ENCODE data around the gene KREMEN1.
"Not testable (repeated sequence)": the region's sequence is repeated elsewhere in the genome, so short reads cannot be mapped to it uniquely, and the experiment has no call there.

The KREMEN1 gene

DNA sequence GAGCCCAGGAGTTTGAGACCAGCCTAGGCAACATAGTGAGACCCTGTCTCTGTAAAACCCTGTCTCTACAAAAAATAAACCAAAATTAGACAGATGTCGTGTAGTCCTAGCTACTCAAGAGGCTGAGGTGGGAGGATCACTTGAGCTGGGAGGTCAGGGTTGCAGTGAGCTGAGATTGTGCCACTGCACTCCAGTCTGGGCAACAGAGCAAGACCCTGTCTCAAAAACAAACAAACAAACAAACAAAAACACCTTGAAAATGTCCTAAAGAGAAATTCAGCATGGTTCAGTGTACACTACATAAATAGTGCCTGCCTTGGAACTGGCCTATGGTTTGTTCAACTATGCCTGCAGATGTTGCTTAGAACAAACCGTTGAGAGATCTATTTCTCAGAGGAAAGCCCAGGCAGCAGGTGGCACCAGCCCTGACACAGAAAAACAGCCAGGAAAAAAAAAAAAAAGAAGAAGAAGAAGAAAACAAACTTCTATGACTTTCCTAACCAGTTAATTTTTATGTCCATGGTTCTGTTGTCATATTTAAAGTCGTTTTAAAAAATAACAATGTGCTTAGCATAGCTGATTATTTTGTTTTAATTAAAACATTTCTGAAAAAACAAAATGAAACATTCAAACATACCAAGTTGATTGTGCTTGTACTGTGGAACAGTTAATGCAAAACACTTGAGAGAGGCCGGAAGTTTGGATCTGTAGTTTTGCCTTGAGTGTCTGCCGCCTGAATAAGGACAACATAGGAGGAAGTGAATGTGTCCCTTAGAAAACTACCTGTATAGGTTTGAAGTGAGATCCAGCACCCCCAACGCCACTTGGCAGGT is 5.4 kb downstream of the KREMEN1 start:
- no peak for DNase-seq

- DNase-seq, result no peak
These were observed 6.0 kb downstream of the KREMEN1 start for GRCh38 chr22:29078869-29079207.

GRCh38 chr22:29079218-29079901 is 6.5 kb downstream of the KREMEN1 start:
- peak in 1 of 56 donors; percentile 21 for DNase-seq

GRCh38 chr22:29080106-29080975 is 7.5 kb downstream of the KREMEN1 start:
- DNase-seq, result no peak

DNA sequence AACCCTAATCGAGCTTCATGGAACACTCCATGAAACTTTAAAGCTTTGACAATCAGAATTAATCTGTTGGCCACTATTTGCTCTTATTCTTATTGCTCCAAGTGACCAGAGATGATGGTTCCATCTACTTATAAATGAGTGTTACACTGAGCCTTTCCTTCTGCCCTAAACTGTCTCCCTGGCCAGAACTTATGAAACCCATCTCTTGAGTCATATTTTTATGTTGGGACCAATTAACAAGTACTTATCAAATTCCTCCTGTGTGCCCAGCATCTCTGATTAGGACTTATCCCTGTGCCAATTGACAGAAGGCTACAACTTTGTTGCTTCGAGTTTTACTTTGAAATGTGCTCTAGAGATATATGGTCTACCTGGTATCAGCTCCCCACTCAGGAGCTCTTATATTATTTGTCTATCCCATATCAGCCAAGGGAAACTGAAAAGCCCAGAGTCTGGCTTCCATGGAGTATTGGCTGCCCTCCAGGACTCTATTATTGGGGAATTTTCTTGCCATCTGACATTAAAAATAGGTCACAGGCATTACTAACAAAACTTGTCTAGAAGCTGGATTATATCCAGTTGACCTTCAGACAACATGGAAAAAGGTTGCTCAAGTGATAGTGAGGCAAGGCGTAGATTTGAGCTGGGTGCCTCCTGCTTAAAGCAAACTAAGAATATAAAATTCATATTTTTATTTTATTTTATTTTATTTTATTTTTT is 8.8 kb downstream of the KREMEN1 start:
- DNase-seq, result no peak

DNA sequence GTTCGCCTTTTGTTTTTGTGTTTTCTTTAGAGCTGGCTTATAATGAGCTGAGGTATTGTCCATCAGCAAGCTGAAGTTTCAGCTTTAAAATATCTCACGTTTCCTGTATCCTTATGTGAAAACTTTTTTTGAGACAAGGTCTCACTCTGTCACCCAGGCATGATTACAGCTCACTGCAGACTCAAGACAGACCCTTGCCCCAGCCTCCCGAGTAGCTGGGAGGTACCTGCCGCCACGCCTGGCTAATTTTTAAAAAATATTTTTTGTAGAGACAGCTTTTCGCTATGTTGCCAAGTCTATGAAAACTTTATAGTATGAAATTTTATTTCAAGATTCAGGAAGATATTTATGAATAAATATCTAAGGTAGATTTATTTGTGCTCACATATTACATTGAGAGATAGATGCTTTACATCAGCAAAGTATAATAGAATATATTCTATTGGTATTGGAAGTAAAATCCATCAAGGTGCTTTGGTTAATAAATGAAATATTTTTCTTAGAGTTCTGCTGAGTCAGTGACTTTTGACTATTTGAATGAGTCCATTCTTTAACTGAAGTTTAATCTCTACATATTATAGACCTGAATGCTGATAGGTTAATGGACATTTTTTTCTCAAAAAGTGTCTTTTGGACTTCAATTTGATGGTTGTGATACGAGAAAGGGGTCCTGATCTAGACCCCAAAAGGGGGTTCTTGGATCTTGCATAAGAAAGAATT is 10.2 kb downstream of the KREMEN1 start:
- no peak for DNase-seq

DNA sequence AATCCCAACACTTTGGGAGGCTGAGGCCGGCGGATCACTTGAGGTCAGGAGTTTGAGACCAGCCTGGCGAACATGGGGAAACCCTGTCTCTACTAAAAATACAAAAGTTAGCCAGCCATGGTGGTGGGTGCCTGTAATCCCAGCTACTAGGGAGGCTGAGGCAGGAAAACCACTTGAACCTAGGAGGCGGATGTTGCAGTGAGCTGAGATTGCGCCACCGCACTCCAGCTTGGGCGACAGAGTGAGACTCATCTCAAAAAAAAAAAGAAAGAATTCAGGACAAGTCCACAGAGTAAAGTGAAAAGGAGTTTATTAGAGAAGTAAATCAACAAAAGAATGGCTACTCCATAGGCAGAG is 10.7 kb downstream of the KREMEN1 start:
- DNase-seq, result not testable (repeated sequence)

DNA sequence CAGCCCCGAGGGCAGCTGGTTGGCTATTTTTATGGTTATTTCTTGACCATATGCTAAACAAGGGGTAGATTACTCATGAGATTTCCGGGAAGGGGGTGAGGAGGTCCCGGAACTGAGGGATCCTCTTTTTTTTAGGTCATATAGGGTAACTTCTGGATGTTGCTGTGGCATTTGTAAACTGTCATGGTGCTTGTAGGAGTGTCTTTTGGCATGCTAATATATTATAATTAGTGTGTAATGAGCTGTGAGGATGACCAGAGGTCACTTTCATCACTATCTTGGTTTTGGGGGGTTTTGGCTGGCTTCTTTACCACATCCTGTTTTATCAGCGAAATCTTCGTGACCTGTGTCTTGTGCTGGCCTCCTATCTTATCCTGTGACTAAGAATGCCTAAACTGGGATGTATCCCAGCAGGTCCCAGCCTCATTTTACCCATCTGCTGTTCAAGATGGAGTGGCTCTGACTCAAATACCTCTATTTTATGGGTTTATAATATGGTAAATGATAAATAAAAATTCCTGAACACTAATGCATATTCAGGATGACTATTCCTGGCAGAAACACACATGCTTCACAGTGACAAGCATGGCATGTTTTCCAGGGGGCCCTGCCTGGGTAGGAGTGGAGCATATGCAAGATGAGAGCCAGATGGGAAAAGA is 11.2 kb downstream of the KREMEN1 start:
- DNase-seq, result no peak

DNA sequence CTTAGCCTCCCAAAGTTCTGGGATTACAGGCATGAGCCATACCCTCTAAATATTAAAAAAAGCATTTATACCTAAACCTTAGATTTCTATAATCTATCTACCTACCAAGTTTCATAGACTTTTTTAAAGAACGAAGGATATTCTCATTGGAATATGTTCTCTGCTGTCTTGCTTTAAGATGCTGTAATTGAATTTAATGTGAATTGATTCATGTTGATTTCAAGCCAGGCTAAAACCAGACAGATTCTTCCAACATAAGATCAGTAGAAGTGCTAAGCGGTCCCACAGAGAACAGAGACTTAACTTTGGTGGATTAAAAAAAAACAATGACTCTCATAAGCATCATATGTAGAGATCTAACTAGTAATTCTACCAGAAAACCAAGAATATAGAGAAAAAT is 14.2 kb downstream of the KREMEN1 start:
- DNase-seq, result no peak

GRCh38 chr22:29088809-29089208 is 16.0 kb downstream of the KREMEN1 start:
- no peak for DNase-seq

DNA sequence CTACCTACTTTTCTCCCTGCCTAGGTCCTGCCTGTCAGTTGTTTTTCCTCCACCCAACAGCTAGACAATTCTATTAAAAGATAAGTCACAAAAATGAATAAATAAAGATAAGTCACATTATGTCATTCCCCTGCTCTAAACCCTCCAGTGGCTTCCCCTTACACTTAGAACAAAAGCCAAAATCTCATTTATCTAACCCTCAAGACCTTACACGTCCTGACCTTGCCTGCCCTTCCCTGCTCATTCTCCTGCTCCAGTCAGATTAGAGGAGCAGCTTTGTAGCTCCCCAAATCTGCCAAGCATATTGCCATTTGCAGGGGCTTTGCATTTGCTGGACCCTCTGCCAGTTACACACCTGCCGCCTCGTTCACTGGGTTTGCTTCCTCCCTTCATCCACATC is 16.7 kb downstream of the KREMEN1 start:
- DNase-seq, result no peak

DNA sequence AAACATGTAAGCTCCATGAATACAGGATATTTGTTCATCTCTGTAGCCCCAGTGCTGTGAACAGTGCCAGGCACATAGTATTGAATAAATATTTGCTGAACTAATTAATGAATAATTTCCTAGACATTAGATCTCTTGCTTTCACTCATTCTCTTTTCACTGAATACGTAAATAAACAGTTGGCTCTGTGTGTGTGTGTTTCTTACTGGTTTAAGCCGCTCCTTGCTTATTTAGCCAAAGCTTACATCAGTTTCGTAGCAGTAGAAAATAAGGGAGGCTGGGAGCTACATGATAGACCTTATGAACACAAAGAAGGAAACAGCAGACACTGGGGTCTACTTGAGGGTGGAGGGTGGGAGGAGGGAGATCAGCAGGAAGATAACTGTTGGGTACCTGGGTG is 17.2 kb downstream of the KREMEN1 start:
- no peak for DNase-seq

- no peak for DNase-seq
These were observed 19.4 kb downstream of the KREMEN1 start for GRCh38 chr22:29092243-29092642.

DNA sequence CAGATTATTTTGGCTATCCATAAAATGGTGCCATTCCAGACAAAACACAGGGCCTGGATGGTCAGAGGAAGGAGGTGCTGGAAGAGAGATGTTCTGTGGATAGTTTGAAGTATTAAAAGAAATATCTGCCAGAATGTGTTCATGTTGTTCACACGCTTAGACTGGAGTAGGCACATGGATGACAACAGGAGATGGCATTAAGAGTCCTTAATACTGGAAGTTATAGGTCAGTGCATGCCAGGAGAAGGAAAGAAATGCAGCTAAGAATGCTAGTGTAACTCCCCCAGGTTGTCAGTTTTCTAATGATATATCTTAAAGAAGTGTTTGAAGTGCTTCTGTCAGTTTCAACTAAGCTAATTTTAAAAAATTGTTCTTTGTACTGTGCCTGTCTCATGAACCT is 20.2 kb downstream of the KREMEN1 start:
- no peak for DNase-seq

GRCh38 chr22:29093501-29094300 is 20.9 kb downstream of the KREMEN1 start:
- DNase-seq, result no peak

- DNase-seq, result no peak
These were observed 22.6 kb downstream of the KREMEN1 start for GRCh38 chr22:29095459-29095858.

DNA sequence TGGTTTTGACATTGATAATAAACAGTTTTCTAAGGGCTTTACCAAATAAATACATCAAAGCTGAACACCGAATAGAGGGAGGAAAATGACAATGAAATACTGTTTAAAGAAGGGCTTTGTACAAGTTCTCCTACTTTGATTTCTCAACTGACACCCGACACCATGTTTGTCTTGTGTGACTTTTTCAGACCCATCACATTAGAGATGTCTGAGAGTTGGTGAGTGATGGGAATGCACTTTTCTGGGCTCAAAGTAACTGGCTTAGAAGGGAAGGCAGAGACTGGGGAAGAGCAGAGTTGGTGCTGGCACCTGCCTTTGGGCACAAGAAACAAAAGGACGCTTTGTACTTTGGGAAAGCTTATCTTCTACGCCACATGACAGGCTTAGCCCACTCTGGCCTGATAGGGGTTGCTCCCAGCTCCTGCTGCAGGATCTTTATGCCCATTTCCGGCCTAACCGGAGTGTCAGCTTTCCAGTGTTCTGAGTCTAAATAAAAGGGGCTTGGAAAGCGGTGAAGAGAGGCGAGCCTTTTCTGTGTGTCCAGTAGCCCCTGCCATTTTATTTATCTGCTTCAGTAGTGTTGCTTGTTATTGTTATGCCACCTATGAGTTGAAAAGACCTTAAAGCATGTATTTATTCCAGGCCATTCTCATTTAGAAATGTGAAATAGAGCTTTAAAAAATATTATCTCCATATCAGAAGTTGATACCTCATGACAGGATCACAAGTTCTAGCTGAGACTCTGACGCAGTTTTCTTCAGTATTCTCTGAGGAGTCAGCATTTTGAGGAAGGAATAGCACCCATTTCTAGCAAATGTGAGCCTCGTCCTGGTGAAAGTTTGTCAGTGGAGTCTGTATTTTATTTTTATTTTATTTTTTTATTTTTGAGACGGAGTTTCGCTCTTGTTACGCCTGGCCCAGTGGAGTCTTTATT is 24.2 kb downstream of the KREMEN1 start:
- peak in 7 of 56 donors; percentile 4 to 25 (median 10) for DNase-seq

DNA sequence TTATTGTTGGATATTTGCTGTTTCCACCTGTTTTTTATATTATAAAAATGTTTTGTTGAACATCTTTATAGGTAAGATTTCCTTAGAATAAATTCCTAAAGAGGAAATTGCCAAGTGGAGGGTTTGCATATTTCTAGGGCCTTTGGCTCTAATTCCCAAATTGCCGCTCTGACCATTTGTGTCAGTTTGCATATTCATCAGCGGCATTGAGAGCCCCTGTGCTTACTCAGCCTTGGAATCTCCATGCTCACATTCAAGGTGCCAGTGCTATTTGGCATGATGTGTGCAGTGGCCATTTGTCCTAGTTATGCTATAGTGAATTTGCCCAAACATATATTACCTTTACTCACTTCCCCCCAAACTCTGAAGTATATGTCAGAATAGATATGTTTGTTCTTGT is 25.5 kb downstream of the KREMEN1 start:
- no peak for DNase-seq
